Stimulated activated CD8-positive, alpha-beta memory T cell treated with anti-CD3 and anti-CD28 coated beads, Interleukin-7, amount 100 ng/mL, for 4 hours (primary cell): ENCODE results near the gene POLR2M.

Experiments used
- DNase-seq, 2 donors: peaks; one replicate each; pipeline ENCODE4 v3.0.0-alpha.2; 2020; ENCODE audit warnings: low read depth in 2 of 2

POLR2M gene

DNA sequence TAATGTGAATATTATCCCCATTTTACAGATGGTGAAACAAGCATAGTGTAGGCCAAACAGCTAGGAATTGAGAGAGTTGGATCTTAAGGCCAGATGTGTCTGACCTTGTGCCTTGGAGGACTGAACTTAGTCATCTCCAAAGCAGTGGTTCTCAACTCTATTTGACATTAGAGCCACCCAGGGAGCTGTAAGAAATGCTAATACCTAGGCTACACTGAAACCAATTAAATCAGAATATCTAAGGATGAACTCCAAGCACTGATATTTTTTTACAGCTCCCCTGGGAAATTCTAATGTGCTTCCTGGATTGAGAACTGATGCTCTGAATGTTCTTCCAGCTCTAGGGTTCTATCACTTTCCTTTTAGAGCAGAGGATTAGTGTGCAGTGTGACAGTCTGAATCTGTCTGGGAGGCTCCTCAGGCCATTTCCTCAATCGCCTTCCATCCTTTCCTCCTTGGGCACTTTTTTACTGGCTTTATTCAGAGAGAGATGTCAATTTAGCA lies 32.3 kb downstream of the POLR2M start:
- no peak for DNase-seq

DNA sequence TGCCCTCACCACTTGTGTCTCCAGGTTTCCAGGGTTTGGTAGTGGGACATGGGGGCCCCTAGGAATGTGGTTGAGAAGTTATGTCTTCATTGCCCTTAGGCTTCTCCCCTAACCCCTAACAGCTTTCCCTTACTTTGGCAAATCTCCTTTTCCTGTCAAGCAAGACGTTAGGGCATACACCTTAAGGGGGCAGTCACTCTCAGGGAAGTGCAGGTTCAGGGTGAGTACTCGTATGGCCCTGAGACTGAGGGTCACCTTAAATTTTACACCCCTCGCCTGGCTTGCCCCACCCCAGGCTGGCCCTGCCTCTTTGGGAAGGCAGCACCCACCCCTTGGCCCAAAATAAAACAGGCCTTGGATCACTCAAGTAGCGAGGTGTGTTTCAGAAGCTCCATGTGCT lies 33.5 kb downstream of the POLR2M start:
- no peak for DNase-seq

DNA sequence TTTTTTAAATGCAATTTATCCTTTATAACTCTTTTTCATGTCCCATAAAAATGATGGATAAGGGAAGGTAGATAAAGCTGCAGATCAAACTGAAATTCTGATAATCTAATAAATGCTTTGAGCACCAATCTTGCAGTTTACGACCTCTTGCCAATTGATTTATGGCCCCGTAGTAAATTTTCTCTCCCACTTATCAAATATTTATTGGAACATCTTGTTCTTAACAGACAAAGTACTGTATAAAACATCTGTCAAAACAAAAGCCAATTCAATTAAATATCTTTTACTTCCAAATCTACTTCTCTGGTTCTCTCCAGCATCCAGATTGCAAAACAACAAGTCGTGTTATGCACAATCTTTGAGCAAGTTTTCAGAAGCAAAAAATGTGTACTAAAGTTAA lies 34.6 kb downstream of the POLR2M start:
- DNase-seq = no peak

DNA sequence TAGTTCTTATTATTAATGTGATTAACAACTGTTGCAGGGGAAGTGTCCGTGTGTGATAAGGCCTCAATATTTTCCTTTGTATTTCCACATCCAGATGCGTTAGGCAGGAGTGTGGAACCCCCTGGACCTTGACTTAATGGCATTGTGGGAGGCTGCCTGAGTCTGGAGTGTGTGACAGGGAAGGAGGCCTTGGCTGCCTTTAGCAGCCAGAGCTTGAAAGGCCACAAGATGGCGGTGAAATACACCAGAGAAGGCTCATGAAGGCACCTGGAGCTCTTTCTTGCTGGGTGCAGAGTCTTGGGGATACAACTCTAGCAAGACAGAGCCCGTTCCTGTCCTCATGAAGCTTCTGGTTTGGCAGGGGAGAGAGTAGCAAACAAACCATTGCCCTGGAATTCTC lies 36.9 kb downstream of the POLR2M start:
- no peak for DNase-seq

DNA sequence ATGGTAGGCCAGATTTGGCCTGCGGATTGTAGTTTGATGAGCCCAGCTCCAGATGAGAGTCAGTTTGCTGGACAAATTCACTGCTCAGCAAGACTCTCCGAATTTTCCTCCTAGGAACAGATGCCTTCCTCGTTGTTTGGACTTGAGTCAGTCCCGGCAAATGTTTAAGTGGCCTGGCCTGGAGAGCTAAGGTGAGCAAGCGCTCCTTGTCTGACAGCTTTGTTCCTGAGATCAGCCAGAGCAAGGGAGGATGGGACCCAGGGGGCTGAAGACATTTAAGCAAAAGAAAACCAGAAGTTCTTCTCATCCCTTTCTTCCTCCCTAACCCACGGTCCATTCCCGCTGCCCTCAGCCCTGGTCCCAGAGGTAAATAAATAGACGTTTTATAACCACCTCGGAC lies 40.3 kb downstream of the POLR2M start:
- DNase-seq = no peak

DNA sequence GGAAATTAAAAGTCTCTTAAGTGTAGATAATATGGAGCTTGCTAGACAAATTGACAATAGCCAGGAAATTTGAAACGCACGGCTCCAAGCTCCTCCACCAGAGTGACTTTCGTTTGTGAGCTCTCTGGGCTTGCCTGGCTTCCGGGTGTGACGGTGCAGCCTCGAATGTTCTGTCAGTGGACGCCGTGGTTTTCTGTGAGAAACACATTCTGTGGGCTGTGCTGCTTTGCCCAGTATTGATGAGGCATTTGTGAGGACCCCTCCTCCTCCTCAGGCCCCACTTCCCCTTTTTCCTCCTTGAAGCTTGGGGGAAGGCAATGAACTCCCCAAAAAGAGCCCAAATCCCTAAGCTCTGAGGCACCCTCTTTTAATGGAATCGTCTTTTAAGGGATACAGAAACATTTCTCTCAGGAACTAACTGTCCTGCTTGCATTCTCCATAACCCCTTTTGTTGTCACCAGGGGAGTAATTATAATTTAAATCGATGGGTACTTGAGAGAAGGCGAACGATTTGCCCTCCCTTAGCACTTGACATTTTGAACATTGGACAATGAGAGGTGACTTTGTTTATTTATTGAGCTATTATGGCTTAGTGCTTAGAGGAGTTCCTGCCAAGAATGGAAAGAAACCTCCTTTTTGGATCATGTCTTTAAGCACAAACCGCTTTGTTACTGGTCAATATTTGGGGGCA lies 40.8 kb downstream of the POLR2M start:
- DNase-seq = no peak

DNA sequence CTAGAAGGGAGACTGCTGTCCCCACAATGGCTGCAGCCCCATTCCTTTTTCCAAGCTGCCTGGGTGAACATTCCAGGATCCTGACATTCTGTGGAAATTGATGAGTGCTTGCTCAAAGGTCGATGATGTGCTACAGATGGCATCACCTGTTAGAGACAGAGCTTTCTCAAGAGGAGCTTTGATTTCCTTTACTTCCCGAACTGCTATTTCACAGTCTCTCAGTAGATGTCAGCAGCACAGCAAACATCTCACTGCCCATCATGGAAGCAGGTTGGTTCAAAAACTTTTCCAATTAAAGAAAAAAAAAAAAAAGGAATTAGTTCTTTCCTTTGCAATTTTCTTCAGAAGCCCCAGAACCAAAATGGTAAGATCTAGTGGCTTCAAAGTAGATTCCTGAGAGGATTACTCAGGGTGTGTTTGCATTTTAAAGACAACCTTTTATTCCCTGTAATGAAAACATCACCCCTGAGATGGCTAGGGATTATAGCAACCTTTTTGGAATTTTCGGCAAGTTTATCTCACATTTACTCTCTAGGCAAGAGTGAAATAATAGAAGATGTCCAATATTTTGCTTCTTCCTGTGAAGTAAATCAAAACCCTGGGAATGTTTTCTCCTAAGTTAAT lies 44.8 kb downstream of the POLR2M start:
- no peak for DNase-seq

DNA sequence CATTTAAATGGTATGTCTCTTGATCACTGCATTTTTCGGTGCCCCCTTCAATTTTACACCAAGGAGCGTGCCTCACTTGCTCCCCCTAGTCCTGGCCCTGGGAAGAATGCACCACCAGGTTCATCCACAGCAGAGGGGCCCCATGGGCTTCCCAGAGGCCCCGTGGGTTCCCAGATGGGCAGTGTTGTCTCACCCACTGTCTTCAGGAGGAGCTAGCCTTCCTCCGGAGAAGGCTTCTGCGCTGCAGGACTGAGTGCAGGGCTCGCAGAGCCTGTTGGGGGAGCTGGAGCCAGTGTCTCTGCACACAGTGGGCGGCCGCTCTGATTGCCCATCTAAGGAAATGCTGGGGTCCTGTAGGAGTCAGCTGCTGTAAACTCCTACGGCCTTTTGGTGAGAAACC lies 45.9 kb downstream of the POLR2M start:
- DNase-seq = no peak

DNA sequence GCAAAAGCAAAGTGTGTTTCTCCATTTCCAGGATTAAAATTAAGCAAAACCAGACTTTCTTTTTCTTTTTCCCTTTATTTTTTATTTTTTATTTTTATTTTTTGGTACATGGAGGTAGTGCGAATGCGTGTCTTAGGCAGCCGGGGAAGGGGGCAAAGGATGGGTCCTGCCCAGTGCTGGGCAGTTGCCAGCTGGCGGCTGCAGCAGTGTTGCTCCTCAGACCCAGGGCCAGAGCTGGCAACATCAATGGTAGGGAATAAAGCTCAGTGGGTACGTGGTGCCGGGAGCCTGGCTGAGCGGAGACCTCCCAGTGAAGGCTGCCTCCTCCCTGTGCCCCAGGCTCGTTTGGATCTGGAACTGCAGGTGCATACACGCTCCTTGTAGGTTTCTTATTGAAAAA lies 46.3 kb downstream of the POLR2M start:
- DNase-seq = no peak

DNA sequence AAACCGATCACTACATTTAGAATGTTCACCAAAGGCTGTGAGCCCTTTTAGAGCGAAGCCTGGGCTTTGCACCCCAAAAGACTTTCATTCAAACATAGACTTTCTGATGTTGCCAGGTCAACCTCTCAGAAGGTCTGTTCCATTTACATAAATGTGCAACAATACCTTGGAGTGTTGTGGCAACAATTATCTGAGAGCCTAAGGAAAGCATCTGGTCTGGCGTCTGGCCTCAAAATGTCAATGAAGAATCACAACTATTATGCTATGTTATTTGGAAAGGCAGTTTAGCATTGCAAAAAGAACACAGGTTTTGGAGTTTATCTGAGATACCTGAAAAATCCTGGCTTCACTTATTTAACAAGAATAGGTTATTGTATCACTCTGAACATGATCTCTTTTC lies 50.0 kb downstream of the POLR2M start:
- DNase-seq = no peak

DNA sequence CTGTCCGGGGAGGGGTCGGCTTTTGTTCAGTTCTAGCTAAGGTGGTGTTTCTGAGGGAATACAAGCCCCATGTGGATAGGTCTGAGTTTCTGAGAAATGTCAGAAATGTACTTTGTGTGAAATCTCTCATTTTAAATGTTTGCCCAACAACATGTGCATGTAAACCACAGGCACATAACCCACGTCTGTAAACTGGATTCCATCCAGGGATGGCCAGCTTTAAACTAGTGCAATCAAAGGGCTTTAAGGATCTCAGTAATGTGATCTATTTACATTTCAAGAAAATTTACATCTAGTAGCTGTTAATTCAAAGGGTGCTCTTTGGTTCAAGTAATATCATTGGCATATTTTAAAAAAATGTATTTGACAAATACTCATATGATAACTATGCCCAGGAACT lies 52.0 kb downstream of the POLR2M start:
- no peak for DNase-seq

DNA sequence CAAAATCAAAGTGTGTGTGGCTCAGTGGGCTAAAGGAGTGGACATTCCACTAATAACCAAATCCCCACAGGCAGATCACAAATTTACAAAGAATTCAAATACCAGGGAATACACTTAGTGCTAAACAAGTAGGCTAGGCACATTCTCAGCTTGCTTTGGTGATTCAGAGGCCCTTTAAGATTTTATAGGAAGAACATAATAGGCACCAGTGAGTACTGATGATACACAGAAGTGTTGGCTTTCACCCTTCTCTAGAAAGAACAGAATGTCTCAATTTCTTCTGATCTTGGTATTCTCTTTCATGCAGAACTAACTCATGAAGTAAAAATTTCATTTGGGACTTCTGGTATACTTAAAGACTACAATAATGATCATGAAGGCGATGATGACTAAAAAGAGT lies 55.0 kb downstream of the POLR2M start:
- DNase-seq = no peak

DNA sequence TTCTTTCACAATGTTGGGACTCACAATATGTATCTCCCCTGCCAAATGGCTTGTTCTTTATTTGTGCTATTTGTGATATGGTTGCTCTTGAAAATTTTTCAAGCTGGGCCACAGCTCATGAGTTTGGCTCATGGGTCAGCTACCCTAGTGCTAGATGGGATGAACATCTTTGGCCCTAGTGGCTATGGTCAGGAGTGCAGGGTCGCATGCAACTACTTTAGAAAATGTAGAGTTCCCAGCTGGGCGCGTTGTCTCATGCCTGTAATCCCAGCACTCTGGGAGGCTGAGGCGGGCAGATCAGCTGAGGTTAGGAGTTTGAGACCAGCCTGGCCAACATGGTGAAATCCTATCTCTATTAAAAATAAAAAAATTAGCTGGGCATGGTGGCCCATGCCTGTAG lies 55.8 kb downstream of the POLR2M start:
- DNase-seq = no peak

DNA sequence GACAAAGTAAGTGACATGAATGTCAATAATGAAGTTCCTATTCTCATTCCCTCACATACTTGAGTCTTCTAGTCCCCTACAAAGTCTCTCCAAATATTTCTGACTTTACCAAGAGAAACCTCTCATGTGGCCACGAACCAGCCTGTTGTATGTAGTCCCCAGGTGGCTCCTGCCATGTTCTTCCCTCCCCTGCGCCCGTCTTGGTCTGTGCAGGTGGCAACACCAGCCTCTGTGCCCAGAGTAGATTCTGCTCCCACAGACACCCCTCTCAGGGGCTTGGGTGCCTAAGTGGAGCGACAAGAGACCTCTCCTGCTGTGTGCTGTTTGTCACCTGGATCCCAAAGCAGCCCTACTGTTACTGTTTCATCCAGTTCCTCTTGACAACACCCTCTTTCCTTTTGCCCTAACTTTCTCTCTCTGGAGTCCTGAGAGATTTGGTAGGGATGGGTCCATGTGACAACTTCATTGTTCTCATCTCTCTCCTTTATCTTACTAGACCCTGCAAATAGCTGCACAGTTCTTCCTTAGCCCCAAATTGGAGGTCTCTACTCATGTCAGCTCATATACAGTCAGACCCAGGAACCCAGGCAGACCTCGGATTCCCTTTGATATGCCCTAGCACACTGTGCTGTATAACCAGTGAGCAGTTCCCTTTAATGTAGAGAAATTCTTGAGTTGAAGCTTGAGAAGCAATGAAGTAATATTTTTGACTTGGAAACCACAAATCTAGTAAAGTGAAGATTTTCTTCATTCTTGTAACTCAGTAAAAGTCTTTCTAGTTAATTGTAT lies 56.9 kb downstream of the POLR2M start:
- no peak for DNase-seq
